HFF-Myc (cell line): ENCODE results near the gene RGPD6.
"Not testable (repeated sequence)": the region's sequence is repeated elsewhere in the genome, so short reads cannot be mapped to it uniquely, and the experiment has no call there.

ENCODE experiments used
- DNase-seq: peaks from one replicate; pipeline ENCODE4 v3.0.0-alpha.2; 2011; ENCODE audit warnings: low read depth; ENCODE audit errors: extremely low read depth
- H3K4me3 ChIP-seq: replicated peaks from 2 replicates; pipeline ENCODE4 v1.5.1; 2011; ENCODE audit warnings: low read depth, mild to moderate bottlenecking, control low read depth, low read length

RGPD6 gene

DNA sequence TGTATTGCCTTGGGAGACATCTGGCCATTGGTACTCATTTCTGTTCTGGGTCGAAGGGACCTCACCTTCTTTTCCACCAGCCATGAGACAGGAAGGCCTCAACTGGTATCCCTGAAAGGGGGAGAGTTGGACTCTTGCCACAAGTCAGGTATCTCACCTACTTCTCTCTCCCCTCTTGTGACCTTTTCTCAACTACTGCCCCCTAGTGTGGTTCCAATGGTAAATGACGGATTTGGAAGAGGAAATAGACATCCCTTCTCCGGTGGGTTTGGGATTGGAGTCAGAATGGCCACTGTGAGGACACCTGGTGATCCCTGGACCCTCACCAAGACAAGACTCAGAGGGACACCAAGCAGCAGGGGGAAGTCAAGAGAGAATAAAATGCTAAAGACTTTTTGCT lies 82.5 kb downstream of the RGPD6 start:
- DNase-seq, H3K4me3 ChIP-seq: not testable (repeated sequence)

- DNase-seq, H3K4me3 ChIP-seq: not testable (repeated sequence)
Measured at GRCh38 chr2:110488991-110489390, 88.0 kb downstream of the RGPD6 start.

DNA sequence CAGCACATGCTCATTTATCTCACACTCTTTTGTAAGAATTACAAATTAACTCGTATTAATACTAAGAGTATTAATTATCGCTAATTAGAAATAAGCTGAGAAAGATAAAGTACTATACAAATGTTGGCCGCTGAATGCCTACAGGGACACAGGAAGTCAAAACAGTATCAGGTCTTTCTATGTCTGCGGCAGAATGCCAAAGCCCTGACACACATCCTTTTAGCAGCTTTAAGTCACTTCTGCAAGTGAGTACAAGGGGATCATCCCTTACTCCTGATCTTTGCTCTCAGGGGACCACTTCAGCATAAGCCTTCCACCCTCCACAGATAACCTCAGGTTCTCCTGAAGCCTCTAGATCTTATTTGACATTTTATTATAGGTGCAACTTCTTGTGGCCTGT lies 94.3 kb downstream of the RGPD6 start:
- H3K4me3 ChIP-seq, DNase-seq: not testable (repeated sequence)

DNA sequence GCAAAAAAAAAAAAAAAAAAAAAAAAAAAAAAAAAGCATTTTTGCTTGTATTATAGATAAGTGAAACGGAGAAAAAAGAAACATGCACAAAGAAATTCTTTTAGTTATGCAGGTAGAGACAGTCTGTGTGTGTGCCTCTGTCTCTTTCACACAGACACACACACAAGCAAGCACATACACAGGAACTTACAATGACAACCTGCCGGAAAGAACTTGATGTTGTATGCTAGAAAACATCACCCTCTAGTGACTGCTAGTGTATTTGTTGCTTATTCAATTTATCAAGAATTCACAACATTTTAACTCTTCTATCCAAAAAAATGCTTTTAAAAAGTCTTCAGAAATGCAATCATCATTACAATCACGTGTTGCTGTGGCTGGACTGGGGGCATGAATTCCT lies 95.8 kb downstream of the RGPD6 start:
- DNase-seq, H3K4me3 ChIP-seq: not testable (repeated sequence)

DNA sequence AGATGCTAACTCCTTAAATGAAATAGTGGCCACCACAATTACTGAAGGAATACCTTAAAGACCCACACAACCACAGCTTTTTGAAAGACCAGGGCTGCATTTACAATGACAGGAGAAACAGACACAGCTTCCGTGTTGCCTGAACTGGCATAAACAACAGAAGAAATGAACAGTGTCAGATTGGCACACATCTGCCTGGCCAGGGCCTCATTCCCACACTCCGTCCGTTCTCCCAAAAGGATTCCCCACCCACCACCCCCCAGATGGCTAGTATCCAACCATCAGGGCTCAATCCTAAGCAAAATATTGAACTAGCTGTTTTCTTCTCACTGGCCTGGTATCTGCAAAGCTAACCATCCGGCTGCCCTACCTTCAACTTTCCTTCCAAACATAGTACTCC lies 96.9 kb downstream of the RGPD6 start:
- H3K4me3 ChIP-seq, DNase-seq: not testable (repeated sequence)

DNA sequence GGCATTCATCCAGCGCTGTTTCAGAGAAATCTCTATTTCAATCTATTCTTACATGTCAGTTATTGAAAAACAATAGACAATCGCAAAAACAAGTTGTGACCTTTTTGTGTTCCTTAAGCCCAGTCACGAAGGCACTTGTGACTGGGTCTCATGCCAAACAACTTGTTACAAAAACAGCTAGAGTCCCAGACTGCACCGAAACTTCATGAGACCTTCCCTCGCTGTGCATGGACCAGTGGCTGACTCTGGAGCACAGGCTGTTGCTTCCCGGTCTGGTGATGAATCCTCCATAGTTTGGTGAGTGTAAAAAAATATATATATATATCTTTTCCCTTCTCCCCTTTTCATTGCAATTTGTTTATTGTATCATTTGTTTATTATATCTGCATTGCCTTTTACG lies 99.7 kb downstream of the RGPD6 start:
- DNase-seq, H3K4me3 ChIP-seq: not testable (repeated sequence)

GRCh38 chr2:110476952-110477351 lies 100.1 kb downstream of the RGPD6 start:
- DNase-seq, H3K4me3 ChIP-seq: not testable (repeated sequence)

- not testable (repeated sequence) for DNase-seq, H3K4me3 ChIP-seq
Measured at GRCh38 chr2:110475627-110476359, 101.2 kb downstream of the RGPD6 start.

GRCh38 chr2:110474898-110475297 lies 102.1 kb downstream of the RGPD6 start:
- not testable (repeated sequence) for DNase-seq, H3K4me3 ChIP-seq

- not testable (repeated sequence) for DNase-seq, H3K4me3 ChIP-seq
Measured at GRCh38 chr2:110473059-110473358, 104.0 kb downstream of the RGPD6 start.

DNA sequence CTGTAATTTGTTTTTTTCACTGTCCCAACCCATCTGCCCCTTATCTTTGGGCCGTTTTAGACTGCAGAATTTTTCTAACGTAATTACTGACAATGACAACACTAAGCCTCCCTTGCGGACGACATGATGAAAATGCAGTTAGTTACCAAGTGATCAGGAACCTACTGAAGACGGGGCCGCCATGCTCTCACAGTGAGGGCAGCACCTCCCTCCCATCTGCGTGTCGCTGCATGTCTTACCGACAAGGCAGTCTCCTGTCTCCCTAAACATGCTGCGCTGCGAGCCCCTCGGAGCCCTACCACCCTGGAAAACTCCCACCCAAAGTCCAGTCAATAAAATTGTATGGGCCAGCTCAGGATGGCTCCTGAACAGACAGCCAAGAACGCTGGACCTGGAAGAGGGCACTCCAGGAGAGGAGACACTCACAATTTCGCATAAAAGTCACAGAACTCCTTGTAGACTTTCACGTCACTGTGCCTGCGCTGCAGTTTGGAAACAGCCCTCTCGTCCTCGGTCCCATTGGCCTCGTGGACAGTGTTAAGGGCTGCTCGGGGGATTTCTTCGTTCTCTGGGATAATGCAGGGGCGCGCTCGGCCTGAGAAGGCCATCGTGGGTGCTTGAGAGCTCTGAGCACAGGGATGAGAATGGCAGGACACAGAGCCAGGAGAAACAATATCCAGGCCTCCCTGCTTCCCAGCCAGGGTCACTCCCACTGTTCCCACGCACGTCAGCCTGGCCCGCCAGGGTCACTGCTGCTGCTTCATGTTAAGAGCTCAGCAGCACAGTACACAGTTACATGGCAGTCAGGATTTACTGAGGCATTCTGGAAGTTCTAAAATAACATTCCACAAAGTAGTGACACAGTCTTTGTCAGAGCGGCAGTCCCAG lies 104.6 kb downstream of the RGPD6 start, which contains the start of gene LIMS4:
Gene LIMS4 (minus strand): TSS at position 646 of the 888 bp plus-strand sequence. CDS start 38 bp downstream, at position 608.
- DNase-seq, H3K4me3 ChIP-seq: not testable (repeated sequence)

DNA sequence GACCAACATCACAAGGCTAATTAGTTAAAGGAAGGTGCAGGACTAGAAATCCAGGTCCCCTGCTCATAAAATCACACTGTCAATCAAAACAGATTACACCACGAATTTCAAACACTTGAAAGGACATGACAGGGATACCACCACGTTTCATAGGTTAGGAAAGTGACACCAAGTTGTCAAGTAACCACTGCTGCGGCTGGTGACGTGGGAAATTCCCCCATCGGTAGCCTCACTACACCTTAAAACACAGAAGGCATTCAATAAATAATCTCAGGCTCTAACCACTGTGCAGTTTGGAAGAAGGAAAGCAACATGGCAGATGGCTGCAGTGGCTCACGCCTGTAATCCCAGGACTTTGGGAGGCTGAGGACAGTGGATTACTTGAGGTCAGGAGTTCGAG lies 108.1 kb downstream of the RGPD6 start:
- not testable (repeated sequence) for DNase-seq, H3K4me3 ChIP-seq

DNA sequence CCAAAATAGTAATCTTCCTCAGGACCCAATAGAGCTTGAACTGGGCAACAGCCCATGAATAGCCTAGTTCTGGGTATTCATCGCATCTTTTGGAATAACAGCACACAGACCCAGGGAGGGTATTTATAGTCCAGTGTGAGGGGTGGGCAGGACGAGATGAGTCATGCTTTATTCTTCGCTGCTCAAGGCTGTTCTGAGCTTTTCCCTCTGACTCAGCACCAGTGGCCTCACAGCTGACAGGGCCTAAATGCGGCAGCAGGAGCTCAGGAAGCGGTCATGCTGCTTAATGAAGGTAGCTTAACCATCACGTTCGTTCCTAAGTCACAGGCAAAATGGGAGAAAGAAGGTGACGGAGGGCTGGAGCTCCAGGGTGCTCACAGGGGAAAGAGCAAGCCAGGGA lies 111.7 kb downstream of the RGPD6 start:
- H3K4me3 ChIP-seq, DNase-seq: not testable (repeated sequence)
